Hepatocyte (in vitro differentiated cells): Measurements from ENCODE around the gene FBXO47.

Source experiments
- CTCF ChIP-seq: fragments of 200-600 bp; sonication (generic); IDR thresholded peaks from 2 replicates; pipeline ENCODE4 v1.5.1; 2016; ENCODE audit warnings: antibody characterized with exemption, mild to moderate bottlenecking; ENCODE audit not compliant: poor library complexity
- EZH2 ChIP-seq: fragments of 200-600 bp; sonication (generic); IDR thresholded peaks from 2 replicates; pipeline ENCODE4 v1.6.1; 2016; ENCODE audit warnings: antibody characterized with exemption, mild to moderate bottlenecking, borderline replicate concordance
- EZH2phosphoT487 ChIP-seq: fragments of 200-600 bp; sonication (generic); IDR thresholded peaks from one replicate; pipeline ENCODE4 v1.6.1; 2018; ENCODE audit warnings: antibody characterized with exemption, mild to moderate bottlenecking, low read depth, moderate library complexity; ENCODE audit not compliant: unreplicated experiment, severe bottlenecking

- no peak for TF ChIP-seq CTCF
- no peak for TF ChIP-seq EZH2
- no peak for TF ChIP-seq EZH2phosphoT487
These were observed 14.4 kb upstream of the FBXO47 start for GRCh38 chr17:38981636-38982035.
